Stimulated activated CD8-positive, alpha-beta memory T cell treated with anti-CD3 and anti-CD28 coated beads, Interleukin-2, amount 100 ng/mL, for 48 hours (primary cell): ENCODE data around the gene TRAPPC13.
"Not testable (repeated sequence)": the region's sequence is repeated elsewhere in the genome, so short reads cannot be mapped to it uniquely, and the experiment has no call there.

Experiments used
- DNase-seq, 2 donors: peaks; one replicate each; pipeline ENCODE4 v3.0.0-alpha.2; 2020; ENCODE audit warnings: low read depth in 2 of 2

Gene TRAPPC13

GRCh38 chr5:65676056-65676455 is 51.2 kb downstream of the TRAPPC13 start:
- DNase-seq: not testable (repeated sequence)

GRCh38 chr5:65682148-65682547 is 57.3 kb downstream of the TRAPPC13 start:
- no peak for DNase-seq

GRCh38 chr5:65693121-65693520 is 68.3 kb downstream of the TRAPPC13 start:
- DNase-seq: no peak

GRCh38 chr5:65695162-65695755 is 70.4 kb downstream of the TRAPPC13 start:
- DNase-seq: no peak

GRCh38 chr5:65695896-65696295 is 71.1 kb downstream of the TRAPPC13 start:
- DNase-seq: no peak

GRCh38 chr5:65696892-65697291 is 72.1 kb downstream of the TRAPPC13 start:
- DNase-seq: no peak

- no peak for DNase-seq
Measured at GRCh38 chr5:65699338-65699737, 74.5 kb downstream of the TRAPPC13 start.

- DNase-seq: no peak
Measured at GRCh38 chr5:65702036-65702435, 77.2 kb downstream of the TRAPPC13 start.

GRCh38 chr5:65704621-65705239 is 79.9 kb downstream of the TRAPPC13 start:
- no peak for DNase-seq

- no peak for DNase-seq
Measured at GRCh38 chr5:65707663-65708062, 82.8 kb downstream of the TRAPPC13 start.

- DNase-seq: no peak
Measured at GRCh38 chr5:65708145-65708544, 83.3 kb downstream of the TRAPPC13 start.
